Hepatocyte (in vitro differentiated cells): ENCODE data around the gene ALG11. TPM values are rescaled to one million over a fixed set of nuclear protein-coding genes. Genes with fewer than 3 reads are reported as not detected.
"Not testable (repeated sequence)": the region's sequence is repeated elsewhere in the genome, so short reads cannot be mapped to it uniquely, and the experiment has no call there.

Experiments
- DNase-seq: peaks from one replicate; pipeline ENCODE4 v3.0.0-alpha.2; 2016; ENCODE audit warnings: low spot score
- H2AFZ ChIP-seq: fragments of 200-600 bp; sonication (generic); 2 replicates; pipeline ENCODE4 v1.6.0; 2016; ENCODE audit warnings: antibody characterized with exemption, mild to moderate bottlenecking
- H3K27ac ChIP-seq: fragments of 200-600 bp; sonication (generic); 2 replicates; pipeline ENCODE4 v1.5.1; 2016; ENCODE audit warnings: mild to moderate bottlenecking
- H3K27me3 ChIP-seq: fragments of 200-600 bp; sonication (generic); 2 replicates; pipeline ENCODE4 v1.6.1; 2016
- H3K36me3 ChIP-seq: fragments of 200-600 bp; sonication (generic); replicated peaks from 2 replicates; pipeline ENCODE4 v1.5.1; 2016; ENCODE audit warnings: low read depth; ENCODE audit not compliant: insufficient read depth
- H3K4me1 ChIP-seq: fragments of 200-600 bp; sonication (generic); 2 replicates; pipeline ENCODE4 v1.5.1; 2016; ENCODE audit warnings: mild to moderate bottlenecking, moderate library complexity; ENCODE audit not compliant: insufficient read depth
- H3K4me2 ChIP-seq: fragments of 200-600 bp; sonication (generic); 2 replicates; pipeline ENCODE4 v1.6.0; 2016
- H3K4me3 ChIP-seq: fragments of 200-600 bp; sonication (generic); 2 replicates; pipeline ENCODE4 v1.5.1; 2016; ENCODE audit warnings: mild to moderate bottlenecking
- H3K79me2 ChIP-seq: fragments of 200-600 bp; sonication (generic); 2 replicates; pipeline ENCODE4 v1.6.0; 2017; ENCODE audit warnings: mild to moderate bottlenecking
- H3K9me2 ChIP-seq: fragments of 200-600 bp; sonication (generic); replicated peaks from 2 replicates; pipeline ENCODE4 v1.6.0; 2017; ENCODE audit warnings: mild to moderate bottlenecking; ENCODE audit not compliant: insufficient read depth
- H3K9me3 ChIP-seq: fragments of 200-600 bp; sonication (generic); 2 replicates; pipeline ENCODE4 v1.5.1; 2016; ENCODE audit warnings: low read depth, mild to moderate bottlenecking
- H4K20me1 ChIP-seq: fragments of 200-600 bp; sonication (generic); 2 replicates; pipeline ENCODE4 v1.6.0; 2016; ENCODE audit warnings: mild to moderate bottlenecking; ENCODE audit not compliant: insufficient read depth, poor library complexity, severe bottlenecking
- EZH2 ChIP-seq: fragments of 200-600 bp; sonication (generic); IDR thresholded peaks from 2 replicates; pipeline ENCODE4 v1.6.1; 2016; ENCODE audit warnings: antibody characterized with exemption, mild to moderate bottlenecking, borderline replicate concordance
- EZH2phosphoT487 ChIP-seq: fragments of 200-600 bp; sonication (generic); IDR thresholded peaks from one replicate; pipeline ENCODE4 v1.6.1; 2018; ENCODE audit warnings: antibody characterized with exemption, mild to moderate bottlenecking, low read depth, moderate library complexity; ENCODE audit not compliant: unreplicated experiment, severe bottlenecking
- WGBS: methylation state at CpG from one replicate; pipeline ENCODE4 v1.1.6; 2016; ENCODE audit warnings: low lambda C conversion rate; ENCODE audit errors: missing lambda C conversion rate; 5-methylcytosine and 5-hydroxymethylcytosine counted together
- polyA plus RNA-seq: library from polyadenylated mRNA; unstranded; fragments of >200 nt; fragmentation: Nextera tagmentation; extraction: Ambion mirVana; gene quantifications from 2 replicates; pipeline ENCODE4 v1.2.1, GENCODE V29; 2016
- total RNA-seq: library from RNA; depleted of rRNA; stranded (reverse); fragments of >200 nt; gene quantifications from 2 replicates; pipeline ENCODE4 v1.2.3, GENCODE V29; 2014
- TF ChIP-seq, protein P1 (sequence below): fragments of 200-600 bp; sonication (generic); IDR thresholded peaks from 2 replicates; pipeline ENCODE4 v1.5.1; 2016; ENCODE audit warnings: antibody characterized with exemption, mild to moderate bottlenecking; ENCODE audit not compliant: poor library complexity

The ALG11 gene
- total and polyA plus RNA-seq, 2 experiments from 2014 or later = 26.0 to 50.0 TPM

- WGBS = 96% methylated on average over 4 of the region's 4 CpGs
- TF ChIP-seq EZH2phosphoT487 = no peak
- TF ChIP-seq EZH2 = no peak
- TF ChIP-seq, protein P1, sequence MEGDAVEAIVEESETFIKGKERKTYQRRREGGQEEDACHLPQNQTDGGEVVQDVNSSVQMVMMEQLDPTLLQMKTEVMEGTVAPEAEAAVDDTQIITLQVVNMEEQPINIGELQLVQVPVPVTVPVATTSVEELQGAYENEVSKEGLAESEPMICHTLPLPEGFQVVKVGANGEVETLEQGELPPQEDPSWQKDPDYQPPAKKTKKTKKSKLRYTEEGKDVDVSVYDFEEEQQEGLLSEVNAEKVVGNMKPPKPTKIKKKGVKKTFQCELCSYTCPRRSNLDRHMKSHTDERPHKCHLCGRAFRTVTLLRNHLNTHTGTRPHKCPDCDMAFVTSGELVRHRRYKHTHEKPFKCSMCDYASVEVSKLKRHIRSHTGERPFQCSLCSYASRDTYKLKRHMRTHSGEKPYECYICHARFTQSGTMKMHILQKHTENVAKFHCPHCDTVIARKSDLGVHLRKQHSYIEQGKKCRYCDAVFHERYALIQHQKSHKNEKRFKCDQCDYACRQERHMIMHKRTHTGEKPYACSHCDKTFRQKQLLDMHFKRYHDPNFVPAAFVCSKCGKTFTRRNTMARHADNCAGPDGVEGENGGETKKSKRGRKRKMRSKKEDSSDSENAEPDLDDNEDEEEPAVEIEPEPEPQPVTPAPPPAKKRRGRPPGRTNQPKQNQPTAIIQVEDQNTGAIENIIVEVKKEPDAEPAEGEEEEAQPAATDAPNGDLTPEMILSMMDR = no peak
- no peaks in the 10 kb centered on the region for H3K27me3 ChIP-seq
These were observed 17.4 kb downstream of the ALG11 start for GRCh38 chr13:52029569-52029968.

DNA sequence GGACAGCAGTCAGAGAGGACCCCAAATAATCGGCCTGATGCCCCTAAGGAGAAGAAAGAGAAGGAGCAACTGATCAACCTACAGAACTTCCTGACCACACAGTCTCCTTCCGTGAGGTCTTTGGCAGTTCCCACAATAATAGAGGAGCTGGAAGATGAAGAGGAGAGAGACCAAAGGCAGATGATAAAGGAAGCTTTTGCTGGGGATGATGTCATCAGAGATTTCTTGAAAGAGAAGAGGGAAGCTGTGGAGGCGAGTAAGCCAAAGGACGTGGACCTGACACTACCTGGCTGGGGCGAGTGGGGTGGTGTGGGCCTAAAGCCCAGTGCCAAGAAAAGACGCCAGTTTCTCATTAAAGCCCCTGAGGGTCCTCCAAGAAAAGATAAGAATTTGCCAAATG is 18.2 kb downstream of the ALG11 start:
- H3K9me2 ChIP-seq, H3K4me3 ChIP-seq, DNase-seq, H3K36me3 ChIP-seq, H3K27me3 ChIP-seq, H3K9me3 ChIP-seq, H3K4me2 ChIP-seq, H4K20me1 ChIP-seq, H2AFZ ChIP-seq, H3K27ac ChIP-seq: not testable (repeated sequence)
- 98% methylated on average over 6 of the region's 6 CpGs for WGBS
- H3K79me2 ChIP-seq = peaks cover 44% of the 10 kb centered on the region
- peaks cover 13% of the 10 kb centered on the region for H3K4me1 ChIP-seq

More at GRCh38 chr13:52029569-52029968, 17.4 kb downstream of the ALG11 start:
- H3K4me3 ChIP-seq = no peak overlapping the region
- no peaks in the 10 kb centered on the region for H3K36me3 ChIP-seq
- H3K27ac ChIP-seq = no peak overlapping the region
- peaks cover 44% of the 10 kb centered on the region for H3K79me2 ChIP-seq
- H2AFZ ChIP-seq = no peak overlapping the region
- peaks cover 2% of the 10 kb centered on the region for H4K20me1 ChIP-seq
- H3K4me1 ChIP-seq = peaks cover 18% of the 10 kb centered on the region
- no peak overlapping the region for H3K4me2 ChIP-seq
- no peaks in the 10 kb centered on the region for H3K9me3 ChIP-seq
- no peak for DNase-seq
- no peaks in the 10 kb centered on the region for H3K9me2 ChIP-seq

DNA sequence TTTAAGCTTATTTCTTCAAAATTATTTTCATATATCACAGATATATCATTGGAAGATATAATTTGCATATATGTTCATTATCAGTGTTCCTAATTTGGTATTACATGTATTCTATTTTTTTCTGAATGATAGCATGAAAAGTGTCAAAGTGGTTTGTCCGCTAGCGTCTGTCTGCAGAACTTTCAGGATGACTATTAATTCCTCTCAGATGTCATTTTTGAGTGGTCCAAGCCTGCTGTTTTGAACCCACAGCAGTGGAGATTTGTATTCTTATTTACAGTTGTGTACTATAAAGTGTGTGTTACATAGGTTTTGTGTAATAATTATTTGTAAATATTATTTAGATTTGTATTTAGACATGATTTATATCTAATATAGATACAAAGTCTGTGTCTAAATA is 20.8 kb downstream of the ALG11 start:
- Histone ChIP-seq H4K20me1 (no peaks in the 10 kb centered on the region), H3K36me3 (no peaks in the 10 kb centered on the region), H3K4me1 (peaks cover 7% of the 10 kb centered on the region), H3K79me2 (peaks cover 20% of the 10 kb centered on the region), H3K9me3 (no peaks in the 10 kb centered on the region), H3K27ac (no peak overlapping the region), H3K4me3 (no peak overlapping the region), H3K4me2 (no peak overlapping the region), H3K27me3 (no peaks in the 10 kb centered on the region), H2AFZ (no peak overlapping the region), H3K9me2 (no peaks in the 10 kb centered on the region)
- 94% methylated on average over 2 of the region's 2 CpGs for WGBS
- TF ChIP-seq EZH2 (no peak), EZH2phosphoT487 (no peak)
- TF ChIP-seq, protein P1 = no peak
- DNase-seq = no peak

DNA sequence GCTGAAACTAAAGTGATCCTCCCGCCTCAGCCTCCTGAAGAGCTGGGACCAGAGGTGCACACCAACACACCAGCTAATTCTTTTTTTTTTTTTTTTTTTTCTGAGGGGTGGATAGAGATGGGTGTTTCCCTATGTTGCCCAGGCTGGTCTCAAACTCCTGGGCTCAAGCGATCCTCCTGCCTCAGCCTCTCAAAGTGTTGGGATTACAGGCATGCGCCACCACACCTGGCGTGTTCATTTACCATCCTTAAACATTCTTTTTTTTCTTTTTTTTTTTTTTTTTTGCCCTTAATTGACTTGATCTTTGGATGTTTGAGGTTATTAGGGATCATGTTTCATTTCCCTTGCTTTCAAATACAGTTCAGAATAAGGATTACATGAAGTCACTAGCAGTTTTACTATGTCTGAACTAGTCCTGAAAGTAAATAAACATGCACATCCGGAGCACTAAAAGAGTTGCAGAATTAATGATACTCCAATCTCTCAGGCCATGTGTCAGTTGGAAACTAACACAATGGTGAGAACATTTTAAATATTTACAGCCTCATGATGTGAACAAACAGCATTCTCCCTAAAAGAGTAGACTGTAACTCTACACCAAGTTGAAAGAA is 22.5 kb downstream of the ALG11 start:
- Histone ChIP-seq H4K20me1 (no peaks in the 10 kb centered on the region), H2AFZ (no peak overlapping the region), H3K9me2 (no peaks in the 10 kb centered on the region), H3K4me3 (no peak overlapping the region), H3K9me3 (no peaks in the 10 kb centered on the region), H3K79me2 (peaks cover 6% of the 10 kb centered on the region), H3K27me3 (no peaks in the 10 kb centered on the region), H3K27ac (no peak overlapping the region), H3K4me1 (peaks cover 7% of the 10 kb centered on the region), H3K36me3 (no peaks in the 10 kb centered on the region), H3K4me2 (no peak overlapping the region)
- TF ChIP-seq EZH2 (no peak), EZH2phosphoT487 (no peak)
- TF ChIP-seq, protein P1 = no peak
- WGBS = 75% methylated on average over 5 of the region's 5 CpGs
- no peak for DNase-seq
